Activated CD4-positive, alpha-beta T cell treated with anti-CD3 and anti-CD28 coated beads, Interleukin-2, amount 10 ng/mL, durations not matched to agents 7 days and 5 days (primary cell): ENCODE measurements around the gene ZNF236. TPM values are rescaled to one million over a fixed set of nuclear protein-coding genes. Genes with fewer than 3 reads are reported as not detected.
A peak's percentile ranks its signal among the peaks of the same experiment; 100 is the strongest.

Source experiments
- CTCF ChIA-PET: fragments of 350-600 bp; sonication (Branson Sonifier 250); formaldehyde crosslinking; loops from one replicate; lab custom pipeline; 2021; ENCODE audit warnings: antibody characterized with exemption; lab: Charles Lee
- POLR2A ChIA-PET: fragments of 350-600 bp; sonication (Branson Sonifier 250); formaldehyde crosslinking; loops from one replicate; lab custom pipeline; 2021; ENCODE audit warnings: antibody characterized with exemption; lab: Charles Lee
- DNase-seq: peaks from one replicate; pipeline ENCODE4 v3.0.0-alpha.2; 2020
- H3K27ac Mint-ChIP-seq: one replicate; pipeline ENCODE4 v1.8.0; 2021; ENCODE audit warnings: mild to moderate bottlenecking, moderate library complexity, mixed read lengths
- H3K27me3 Mint-ChIP-seq: one replicate; pipeline ENCODE4 v1.8.0; 2021; ENCODE audit warnings: mixed read lengths
- H3K36me3 Mint-ChIP-seq: one replicate; pipeline ENCODE4 v1.8.0; 2021; ENCODE audit warnings: low read depth, mixed read lengths
- H3K4me1 Mint-ChIP-seq: one replicate; pipeline ENCODE4 v1.8.0; 2021; ENCODE audit warnings: mixed read lengths
- H3K4me3 Mint-ChIP-seq: one replicate; pipeline ENCODE4 v1.8.0; 2021; ENCODE audit warnings: mild to moderate bottlenecking, moderate library complexity, mixed read lengths
- H3K9me3 Mint-ChIP-seq: one replicate; pipeline ENCODE4 v1.8.0; 2021; ENCODE audit warnings: mixed read lengths
- total RNA-seq, 2 experiments: library from RNA; stranded (reverse); gene quantifications; one replicate each; pipeline ENCODE4 v1.2.3, GENCODE V29; 2021

Gene ZNF236
- total RNA-seq, 2 experiments from 2014 or later: 23.9 to 27.7 TPM

GRCh38 chr18:76875390-76876325 lies 53.3 kb downstream of the ZNF236 start:
- POLR2A ChIA-PET: no interaction called here

GRCh38 chr18:76878426-76878825 lies 56.1 kb downstream of the ZNF236 start:
- peaks cover 17% of the 10 kb centered on the region for H3K4me1 Mint-ChIP-seq
- no peak overlapping the region for H3K4me3 Mint-ChIP-seq
- no peaks in the 10 kb centered on the region for H3K9me3 Mint-ChIP-seq
- DNase-seq: no peak
- CTCF ChIA-PET: no interaction called here
- POLR2A ChIA-PET: no interaction called here
- no peak overlapping the region for H3K27ac Mint-ChIP-seq
- H3K36me3 Mint-ChIP-seq: peaks cover 36% of the 10 kb centered on the region
- no peaks in the 10 kb centered on the region for H3K27me3 Mint-ChIP-seq

More at GRCh38 chr18:76875390-76876325, 53.3 kb downstream of the ZNF236 start:
- DNase-seq: peak; percentile 63
- peak overlapping the region; percentile 71 for H3K27ac Mint-ChIP-seq
- no peak overlapping the region for H3K4me3 Mint-ChIP-seq
- H3K36me3 Mint-ChIP-seq: peaks cover 16% of the 10 kb centered on the region
- CTCF ChIA-PET: interaction anchor here (0.7 kb wide), 1 partner anchor 88 kb away, joined by 3 read pairs; no protein-coding TSS in a partner anchor
- no peaks in the 10 kb centered on the region for H3K27me3 Mint-ChIP-seq
- H3K4me1 Mint-ChIP-seq: peaks cover 17% of the 10 kb centered on the region
- no peaks in the 10 kb centered on the region for H3K9me3 Mint-ChIP-seq

- Mint-ChIP-seq H3K27me3 (no peaks in the 10 kb centered on the region), H3K9me3 (no peaks in the 10 kb centered on the region), H3K4me1 (peaks cover 6% of the 10 kb centered on the region), H3K36me3 (peaks cover 40% of the 10 kb centered on the region), H3K27ac (no peak overlapping the region), H3K4me3 (no peak overlapping the region)
- DNase-seq: no peak
- ChIA-PET POLR2A (no interaction called here), CTCF (interaction anchor here (0.7 kb wide), 1 partner anchor 27 kb away, joined by 3 read pairs; no protein-coding TSS in a partner anchor)
Observed at GRCh38 chr18:76880026-76880425, 57.7 kb downstream of the ZNF236 start.

- Mint-ChIP-seq H3K36me3 (peaks cover 44% of the 10 kb centered on the region), H3K27me3 (no peaks in the 10 kb centered on the region), H3K27ac (no peak overlapping the region), H3K9me3 (no peaks in the 10 kb centered on the region), H3K4me1 (peaks cover 3% of the 10 kb centered on the region), H3K4me3 (no peak overlapping the region)
- CTCF ChIA-PET: no interaction called here
- POLR2A ChIA-PET: no interaction called here
- DNase-seq: no peak
Observed at GRCh38 chr18:76881744-76882143, 59.4 kb downstream of the ZNF236 start.

- ChIA-PET POLR2A (no interaction called here), CTCF (no interaction called here)
- peaks cover 6% of the 10 kb centered on the region for H3K4me1 Mint-ChIP-seq
- no peaks in the 10 kb centered on the region for H3K27me3 Mint-ChIP-seq
- H3K4me3 Mint-ChIP-seq: no peak overlapping the region
- no peak overlapping the region for H3K27ac Mint-ChIP-seq
- DNase-seq: no peak
- peaks cover 46% of the 10 kb centered on the region for H3K36me3 Mint-ChIP-seq
- H3K9me3 Mint-ChIP-seq: no peaks in the 10 kb centered on the region
Observed at GRCh38 chr18:76882146-76882545, 59.8 kb downstream of the ZNF236 start.

- Mint-ChIP-seq H3K4me3 (no peak overlapping the region), H3K27ac (no peak overlapping the region), H3K4me1 (peaks cover 6% of the 10 kb centered on the region), H3K9me3 (no peaks in the 10 kb centered on the region), H3K27me3 (no peaks in the 10 kb centered on the region), H3K36me3 (peaks cover 54% of the 10 kb centered on the region)
- POLR2A ChIA-PET: no interaction called here
- CTCF ChIA-PET: no interaction called here
- no peak for DNase-seq
Observed at GRCh38 chr18:76885001-76885400, 62.6 kb downstream of the ZNF236 start.

- Mint-ChIP-seq H3K9me3 (no peaks in the 10 kb centered on the region), H3K27ac (no peak overlapping the region), H3K4me3 (no peak overlapping the region), H3K4me1 (peaks cover 6% of the 10 kb centered on the region), H3K27me3 (no peaks in the 10 kb centered on the region), H3K36me3 (peaks cover 47% of the 10 kb centered on the region)
- no peak for DNase-seq
- CTCF ChIA-PET: no interaction called here
- POLR2A ChIA-PET: no interaction called here
Observed at GRCh38 chr18:76886112-76886511, 63.8 kb downstream of the ZNF236 start.

- Mint-ChIP-seq H3K4me3 (no peak overlapping the region), H3K27me3 (no peaks in the 10 kb centered on the region), H3K27ac (peak overlapping the region; percentile 31), H3K9me3 (no peaks in the 10 kb centered on the region), H3K4me1 (peaks cover 6% of the 10 kb centered on the region), H3K36me3 (peaks cover 38% of the 10 kb centered on the region)
- POLR2A ChIA-PET: no interaction called here
- CTCF ChIA-PET: no interaction called here
- no peak for DNase-seq
Observed at GRCh38 chr18:76889091-76889699, 66.8 kb downstream of the ZNF236 start.

- Mint-ChIP-seq H3K27ac (no peak overlapping the region), H3K4me3 (no peak overlapping the region), H3K36me3 (peaks cover 50% of the 10 kb centered on the region), H3K27me3 (no peaks in the 10 kb centered on the region), H3K9me3 (no peaks in the 10 kb centered on the region), H3K4me1 (no peaks in the 10 kb centered on the region)
- POLR2A ChIA-PET: no interaction called here
- no peak for DNase-seq
- CTCF ChIA-PET: no interaction called here
Observed at GRCh38 chr18:76892832-76893231, 70.5 kb downstream of the ZNF236 start.

- no peak overlapping the region for H3K4me3 Mint-ChIP-seq
- ChIA-PET POLR2A (no interaction called here), CTCF (no interaction called here)
- no peaks in the 10 kb centered on the region for H3K4me1 Mint-ChIP-seq
- no peak overlapping the region for H3K27ac Mint-ChIP-seq
- no peak for DNase-seq
- H3K27me3 Mint-ChIP-seq: no peaks in the 10 kb centered on the region
- peaks cover 57% of the 10 kb centered on the region for H3K36me3 Mint-ChIP-seq
- H3K9me3 Mint-ChIP-seq: no peaks in the 10 kb centered on the region
Observed at GRCh38 chr18:76894566-76895346, 72.4 kb downstream of the ZNF236 start.

- no peak overlapping the region for H3K4me3 Mint-ChIP-seq
- H3K4me1 Mint-ChIP-seq: no peaks in the 10 kb centered on the region
- H3K27me3 Mint-ChIP-seq: no peaks in the 10 kb centered on the region
- no peak overlapping the region for H3K27ac Mint-ChIP-seq
- no peak for DNase-seq
- H3K36me3 Mint-ChIP-seq: peaks cover 59% of the 10 kb centered on the region
- CTCF ChIA-PET: no interaction called here
- no peaks in the 10 kb centered on the region for H3K9me3 Mint-ChIP-seq
- POLR2A ChIA-PET: no interaction called here
Observed at GRCh38 chr18:76895498-76895897, 73.1 kb downstream of the ZNF236 start.

- DNase-seq: no peak
- no peaks in the 10 kb centered on the region for H3K27me3 Mint-ChIP-seq
- H3K4me1 Mint-ChIP-seq: no peaks in the 10 kb centered on the region
- no peak overlapping the region for H3K27ac Mint-ChIP-seq
- ChIA-PET CTCF (no interaction called here), POLR2A (no interaction called here)
- H3K4me3 Mint-ChIP-seq: no peak overlapping the region
- no peaks in the 10 kb centered on the region for H3K9me3 Mint-ChIP-seq
- peaks cover 63% of the 10 kb centered on the region for H3K36me3 Mint-ChIP-seq
Observed at GRCh38 chr18:76896677-76897076, 74.3 kb downstream of the ZNF236 start.

- H3K27ac Mint-ChIP-seq: no peak overlapping the region
- H3K27me3 Mint-ChIP-seq: no peaks in the 10 kb centered on the region
- no peak overlapping the region for H3K4me3 Mint-ChIP-seq
- H3K36me3 Mint-ChIP-seq: peaks cover 63% of the 10 kb centered on the region
- ChIA-PET POLR2A (no interaction called here), CTCF (no interaction called here)
- H3K4me1 Mint-ChIP-seq: no peaks in the 10 kb centered on the region
- H3K9me3 Mint-ChIP-seq: no peaks in the 10 kb centered on the region
- no peak for DNase-seq
Observed at GRCh38 chr18:76897257-76897656, 74.9 kb downstream of the ZNF236 start.
